Fibroblast of skin of scalp (primary cell): Measurements from ENCODE around the gene FANCL.
"Not testable (repeated sequence)": the region's sequence is repeated elsewhere in the genome, so short reads cannot be mapped to it uniquely, and the experiment has no call there.

ENCODE experiments used
- DNase-seq: peaks from one replicate; pipeline ENCODE4 v3.0.0-alpha.2; 2013

FANCL gene

GRCh38 chr2:58204195-58204959, 36.7 kb downstream of the FANCL start:
- peak; percentile 9 for DNase-seq

DNA sequence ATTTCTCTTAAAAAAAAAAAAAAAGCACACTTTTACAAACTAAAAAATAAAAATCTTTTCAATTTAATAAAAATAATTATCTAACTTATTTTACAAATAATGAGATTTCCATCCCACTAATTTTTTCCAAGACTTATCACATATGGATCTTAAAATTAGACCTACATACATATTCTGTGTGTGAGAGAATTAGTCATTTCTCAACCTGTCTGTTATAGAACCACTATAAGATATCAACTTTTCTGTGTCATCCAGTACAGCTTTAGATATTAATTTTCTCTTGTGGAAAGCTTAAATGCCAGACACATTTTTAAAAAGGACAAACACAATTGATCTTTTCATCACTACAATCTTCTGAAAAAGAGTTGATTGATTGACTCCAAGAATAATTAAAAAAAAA, 38.1 kb downstream of the FANCL start:
- DNase-seq = no peak

DNA sequence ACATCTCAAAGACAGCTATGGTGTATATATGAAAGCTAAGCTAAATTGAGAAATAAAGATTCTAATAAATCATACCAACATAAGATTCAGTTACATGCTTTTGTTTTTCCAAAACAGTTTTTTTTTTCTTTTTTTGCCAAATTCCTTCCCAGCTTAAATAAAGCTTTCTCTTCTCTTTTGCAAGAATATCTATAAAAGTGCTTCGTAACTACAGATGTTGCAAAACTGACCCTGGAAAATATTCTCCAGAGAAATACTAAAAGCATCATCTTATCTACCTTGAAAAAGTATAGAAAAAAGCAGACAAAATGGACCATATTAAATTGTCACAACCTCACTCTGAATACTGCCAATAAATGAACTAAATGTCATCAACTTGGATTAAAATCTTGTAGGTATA, 38.7 kb downstream of the FANCL start:
- DNase-seq = no peak

- DNase-seq = no peak
These were observed 43.2 kb downstream of the FANCL start for GRCh38 chr2:58197894-58198293.

- no peak for DNase-seq
These were observed 45.5 kb downstream of the FANCL start for GRCh38 chr2:58195662-58196061.

DNA sequence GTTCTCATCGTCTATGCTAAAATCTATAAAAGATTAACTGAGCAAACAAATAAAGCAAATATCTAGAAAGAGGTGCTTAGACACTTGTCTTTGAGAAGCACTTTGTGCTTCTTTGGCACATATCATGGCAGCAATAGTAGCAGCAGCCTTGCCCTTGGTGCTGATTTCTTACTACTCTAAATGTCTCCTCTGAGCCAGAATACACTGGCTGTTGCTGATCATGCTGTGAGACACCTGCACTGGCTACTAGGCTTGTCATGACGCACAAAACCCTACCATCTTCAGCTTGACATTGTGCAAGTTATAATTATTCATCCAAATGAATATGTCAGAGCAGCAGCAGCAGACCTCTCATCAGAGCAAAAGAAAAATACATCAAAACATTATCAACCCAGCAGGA, 46.7 kb downstream of the FANCL start:
- DNase-seq = no peak

DNA sequence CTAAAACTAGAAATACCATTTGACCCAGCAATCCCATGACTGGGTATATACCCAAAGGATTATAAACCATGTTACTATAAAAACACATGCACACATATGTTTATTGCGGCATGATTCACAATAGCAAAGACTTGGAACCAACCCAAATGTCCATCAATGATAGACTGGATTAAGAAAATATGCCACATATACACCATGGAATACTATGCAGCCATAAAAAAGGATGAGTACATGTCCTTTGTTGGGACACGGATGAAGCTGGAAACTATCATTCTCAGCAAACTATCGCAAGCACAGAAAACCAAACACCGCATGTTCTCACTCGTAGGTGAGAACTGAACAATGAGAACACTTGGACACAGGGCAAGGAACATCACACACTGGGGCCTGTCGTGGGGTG, 54.1 kb downstream of the FANCL start:
- DNase-seq = not testable (repeated sequence)

GRCh38 chr2:58186501-58186900, 54.6 kb downstream of the FANCL start:
- no peak for DNase-seq

DNA sequence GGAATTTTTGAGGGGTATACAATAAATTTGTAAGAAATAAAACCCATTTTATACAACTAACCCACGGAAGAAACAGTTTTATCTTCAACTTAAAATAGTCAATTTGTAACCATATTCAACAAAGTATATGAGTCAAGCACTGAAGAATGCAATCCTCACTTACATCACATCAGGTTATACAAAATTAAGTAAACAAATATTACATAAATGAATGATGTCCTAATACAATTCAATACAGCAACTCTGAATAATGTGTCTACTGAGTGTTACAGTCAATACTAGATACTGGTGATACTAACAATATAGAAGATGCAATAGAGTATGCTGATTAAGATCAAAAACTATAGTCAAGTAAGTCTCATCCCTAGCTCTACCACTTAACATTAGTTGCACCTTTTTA, 58.6 kb downstream of the FANCL start:
- no peak for DNase-seq

DNA sequence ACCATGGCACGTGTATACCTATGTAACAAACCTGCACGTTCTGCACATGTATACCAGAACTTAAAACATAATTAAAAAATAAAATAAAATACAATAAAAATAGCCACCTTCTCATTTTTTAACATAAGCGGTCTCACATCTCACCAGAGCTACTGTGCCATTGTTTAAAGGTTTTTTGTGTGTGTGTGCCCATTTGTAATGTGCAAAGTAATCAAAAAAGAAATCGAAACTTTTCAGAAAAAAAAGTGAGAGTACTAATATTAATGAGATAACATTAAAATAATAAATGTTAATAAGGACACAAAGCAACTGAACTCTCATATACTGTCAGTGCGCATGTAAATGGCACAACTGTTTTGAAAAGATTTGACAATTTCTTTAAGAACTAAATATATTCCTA, 60.5 kb downstream of the FANCL start:
- no peak for DNase-seq

DNA sequence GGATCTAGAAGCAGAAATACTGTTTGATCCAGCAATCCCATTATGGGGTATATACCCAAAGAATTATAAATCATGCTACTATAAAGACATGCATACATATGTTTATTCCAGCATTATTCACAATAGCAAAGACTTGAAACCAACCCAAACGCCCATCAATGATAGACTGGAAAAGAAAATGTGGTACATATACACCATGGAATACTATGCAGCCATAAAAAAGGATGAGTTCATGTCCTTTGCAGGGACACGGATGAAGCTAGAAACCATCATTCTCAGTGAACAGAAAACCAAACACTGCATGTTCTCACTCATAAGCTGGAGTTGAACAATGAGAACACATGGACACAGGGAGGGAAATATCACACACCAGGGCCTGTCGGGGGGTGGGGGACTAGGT, 61.0 kb downstream of the FANCL start:
- not testable (repeated sequence) for DNase-seq

DNA sequence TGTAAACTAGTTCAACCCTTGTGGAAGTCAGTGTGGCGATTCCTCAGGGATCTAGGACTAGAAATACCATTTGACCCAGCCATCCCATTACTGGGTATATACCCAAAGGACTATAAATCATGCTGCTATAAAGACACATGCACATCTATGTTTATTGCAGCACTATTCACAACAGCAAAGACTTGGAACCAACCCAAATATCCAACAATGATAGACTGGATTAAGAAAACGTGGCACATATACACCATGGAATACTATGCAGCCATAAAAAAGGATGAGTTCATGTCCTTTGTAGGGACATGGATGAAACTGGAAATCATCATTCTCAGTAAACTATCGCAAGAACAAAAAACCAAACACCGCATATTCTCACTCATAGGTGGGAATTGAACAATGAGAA, 63.9 kb downstream of the FANCL start:
- DNase-seq = not testable (repeated sequence)

- not testable (repeated sequence) for DNase-seq
These were observed 69.3 kb downstream of the FANCL start for GRCh38 chr2:58171831-58172230.

DNA sequence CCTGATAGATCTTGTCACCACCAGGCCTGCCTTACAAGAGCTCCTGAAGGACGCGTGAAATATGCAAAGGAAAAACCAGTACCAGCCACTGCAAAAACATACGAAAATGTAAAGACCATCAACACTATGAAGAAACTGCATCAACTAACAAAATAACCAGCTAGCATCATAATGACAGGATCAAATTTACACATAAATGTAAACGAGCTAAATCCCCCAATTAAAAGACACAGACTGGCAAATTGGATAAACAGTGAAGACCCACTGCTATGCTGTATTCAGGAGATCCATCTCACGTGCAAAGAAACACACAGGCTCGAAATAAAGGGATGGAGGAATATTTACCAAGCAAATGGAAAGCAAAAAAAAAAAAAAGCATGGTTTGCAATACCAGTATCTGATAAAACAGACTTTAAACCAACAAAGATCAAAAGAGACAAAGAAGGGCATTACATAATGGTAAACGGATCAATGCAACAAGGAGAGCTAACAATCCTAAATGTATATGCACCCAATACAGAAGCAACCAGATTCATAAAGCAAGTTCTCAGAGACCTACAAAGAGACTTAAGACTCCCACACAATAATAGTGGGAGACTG, 70.7 kb downstream of the FANCL start:
- DNase-seq = not testable (repeated sequence)

GRCh38 chr2:58169845-58170244, 71.3 kb downstream of the FANCL start:
- DNase-seq = not testable (repeated sequence)

GRCh38 chr2:58168130-58168529, 73.0 kb downstream of the FANCL start:
- DNase-seq = not testable (repeated sequence)

DNA sequence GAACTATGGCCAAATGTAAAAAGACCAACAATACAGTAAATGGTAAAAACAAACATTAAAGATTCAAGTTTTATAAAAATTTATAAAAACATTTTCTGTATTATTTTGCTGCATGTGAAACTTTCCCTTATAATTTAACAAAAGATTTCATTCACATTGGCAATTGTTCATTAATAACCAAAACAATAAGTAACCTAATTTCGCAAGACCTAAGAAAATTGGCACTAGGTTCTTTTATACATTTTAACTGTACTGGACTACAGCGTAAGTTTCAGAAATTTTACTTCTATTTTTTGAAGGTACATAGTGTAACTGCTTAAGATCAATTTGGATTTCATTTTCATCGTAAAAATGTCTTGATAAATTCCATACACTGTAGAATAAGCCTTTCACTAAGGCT, 77.2 kb downstream of the FANCL start:
- no peak for DNase-seq

DNA sequence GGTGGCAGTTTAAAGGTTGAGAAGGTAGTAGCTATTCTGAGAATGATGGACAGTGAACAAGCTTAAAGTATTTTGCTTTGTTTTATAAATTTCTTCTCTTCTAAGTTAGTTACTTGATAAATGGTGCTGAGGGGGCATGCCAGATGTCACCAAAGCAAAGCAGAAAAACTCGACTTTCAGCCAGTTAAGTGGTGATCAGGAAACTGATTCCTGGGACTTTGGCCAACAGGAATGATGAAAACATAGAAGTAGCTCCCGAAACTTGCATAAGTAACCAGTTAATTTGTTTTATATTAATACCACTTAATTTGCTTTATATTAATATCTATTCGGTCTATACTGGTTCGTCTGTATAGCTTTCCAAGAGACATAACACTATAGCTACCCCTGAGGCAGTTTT, 82.6 kb downstream of the FANCL start:
- DNase-seq = no peak

GRCh38 chr2:58157754-58158153, 83.4 kb downstream of the FANCL start:
- DNase-seq = no peak

- peak; percentile 29 for DNase-seq
These were observed 84.3 kb downstream of the FANCL start for GRCh38 chr2:58156780-58157179.

DNA sequence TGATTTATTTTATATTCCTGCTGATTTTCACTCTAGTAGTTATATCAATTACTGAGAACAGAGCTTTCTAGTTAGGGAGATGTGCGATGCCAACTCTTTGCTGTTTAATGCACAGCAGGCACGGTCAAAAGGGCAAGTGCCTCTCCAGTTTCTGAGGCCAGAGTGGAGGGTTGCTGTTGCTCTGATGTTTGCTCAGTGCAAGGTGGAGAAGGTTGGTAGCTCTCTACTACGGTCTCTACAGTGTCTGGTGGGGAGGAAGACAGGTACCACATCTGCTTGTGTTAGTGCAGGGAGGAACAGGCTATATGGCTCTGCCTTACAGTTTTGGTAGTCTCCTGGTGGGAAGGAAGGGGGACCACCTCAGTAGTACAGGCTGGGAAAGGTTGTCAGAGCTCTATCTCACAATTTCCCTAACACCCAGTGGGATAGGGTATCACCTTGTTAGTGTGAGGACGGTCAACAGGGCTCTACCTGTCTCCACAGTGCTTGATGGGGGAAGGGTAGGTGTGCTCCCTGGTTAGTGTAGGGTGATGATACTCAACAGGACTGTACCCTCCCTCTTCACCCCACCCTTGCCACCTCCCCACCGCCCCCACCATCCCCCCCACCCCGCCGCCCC, 85.9 kb downstream of the FANCL start:
- DNase-seq = no peak

- DNase-seq = no peak
These were observed 94.4 kb downstream of the FANCL start for GRCh38 chr2:58146707-58147106.

DNA sequence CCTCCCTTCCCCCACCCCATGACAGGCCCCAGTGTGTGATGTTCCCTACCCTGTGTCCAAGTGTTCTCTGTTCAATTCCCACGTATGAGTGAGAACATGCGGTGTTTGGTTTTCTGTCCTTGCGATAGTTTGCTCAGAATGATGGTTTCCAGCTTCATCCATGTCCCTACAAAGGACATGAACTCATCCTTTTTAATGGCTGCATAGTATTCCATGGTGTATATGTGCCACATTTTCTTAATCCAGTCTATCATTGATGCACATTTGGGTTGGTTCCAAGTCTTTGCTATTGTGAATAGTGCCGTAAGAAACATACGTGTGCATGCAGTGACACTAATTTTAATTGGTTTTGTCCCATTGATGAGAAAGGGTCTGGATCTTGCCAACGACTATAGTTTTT, 95.4 kb downstream of the FANCL start:
- not testable (repeated sequence) for DNase-seq

DNA sequence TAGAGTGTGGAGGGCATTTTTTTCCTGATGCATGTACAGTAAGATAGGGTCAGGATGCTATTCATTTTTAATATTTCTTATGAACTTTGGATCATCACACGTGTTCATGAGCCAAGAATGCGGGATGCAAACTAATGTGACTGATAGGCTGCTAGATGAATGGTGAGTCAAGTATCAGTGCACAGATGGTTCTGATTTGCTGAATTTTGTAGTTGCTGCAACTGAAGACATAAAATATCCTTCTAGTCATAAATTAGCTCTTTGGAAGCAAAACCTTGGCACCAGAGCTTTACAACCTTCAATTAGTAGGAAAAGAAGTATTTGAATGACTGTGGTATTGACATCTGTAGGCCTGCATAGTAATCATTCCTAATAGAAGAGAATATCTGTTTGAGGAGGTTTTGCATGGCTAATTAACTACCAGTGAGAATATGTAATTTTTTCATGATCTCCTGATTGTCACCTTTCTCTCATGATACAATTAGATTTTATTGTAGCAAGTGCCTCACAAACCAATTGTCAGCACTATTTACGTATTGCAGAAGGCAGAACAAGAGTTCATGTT, 100.5 kb downstream of the FANCL start:
- peak; percentile 74 for DNase-seq
